GM21529 (cell line): Measurements from ENCODE around the gene KRT6B.

ENCODE experiments used
- ATAC-seq: cut with Tn5 transposase; IDR thresholded peaks from one replicate; pipeline ENCODE4 v1.9.1; 2021; ENCODE audit not compliant: unreplicated experiment

KRT6B gene

DNA sequence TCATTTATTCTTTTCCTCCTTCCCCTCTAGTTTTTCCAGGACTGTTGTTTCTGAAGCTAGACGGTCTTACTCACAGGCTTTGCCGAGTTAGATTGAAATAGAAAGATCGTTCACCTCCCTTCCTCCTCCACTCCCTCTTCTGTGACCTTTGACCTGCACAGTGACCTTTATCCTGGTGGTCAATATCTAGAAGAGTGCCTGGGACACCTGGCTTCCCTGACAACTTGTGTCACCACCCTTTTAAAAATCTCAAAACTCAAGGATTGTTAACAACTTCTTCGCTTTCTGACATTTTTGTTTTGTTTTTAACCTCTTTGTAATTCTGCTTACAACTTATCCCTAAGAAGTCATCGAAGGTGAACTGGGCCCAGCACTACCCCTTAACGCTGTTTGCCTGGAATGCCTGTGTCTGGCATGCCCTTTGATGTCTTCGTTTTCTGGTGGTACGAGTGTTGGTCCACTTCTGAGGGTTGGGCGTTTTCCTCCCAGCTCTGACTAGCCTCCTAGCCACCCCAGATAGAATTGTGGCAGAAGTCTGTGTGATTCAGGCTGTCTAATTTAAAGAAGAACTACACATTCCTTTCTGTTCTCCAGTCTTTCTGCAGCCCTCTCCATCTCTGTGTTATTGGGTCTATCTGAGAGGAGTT lies 15.0 kb downstream of the KRT6B start:
- ATAC-seq: no peak

DNA sequence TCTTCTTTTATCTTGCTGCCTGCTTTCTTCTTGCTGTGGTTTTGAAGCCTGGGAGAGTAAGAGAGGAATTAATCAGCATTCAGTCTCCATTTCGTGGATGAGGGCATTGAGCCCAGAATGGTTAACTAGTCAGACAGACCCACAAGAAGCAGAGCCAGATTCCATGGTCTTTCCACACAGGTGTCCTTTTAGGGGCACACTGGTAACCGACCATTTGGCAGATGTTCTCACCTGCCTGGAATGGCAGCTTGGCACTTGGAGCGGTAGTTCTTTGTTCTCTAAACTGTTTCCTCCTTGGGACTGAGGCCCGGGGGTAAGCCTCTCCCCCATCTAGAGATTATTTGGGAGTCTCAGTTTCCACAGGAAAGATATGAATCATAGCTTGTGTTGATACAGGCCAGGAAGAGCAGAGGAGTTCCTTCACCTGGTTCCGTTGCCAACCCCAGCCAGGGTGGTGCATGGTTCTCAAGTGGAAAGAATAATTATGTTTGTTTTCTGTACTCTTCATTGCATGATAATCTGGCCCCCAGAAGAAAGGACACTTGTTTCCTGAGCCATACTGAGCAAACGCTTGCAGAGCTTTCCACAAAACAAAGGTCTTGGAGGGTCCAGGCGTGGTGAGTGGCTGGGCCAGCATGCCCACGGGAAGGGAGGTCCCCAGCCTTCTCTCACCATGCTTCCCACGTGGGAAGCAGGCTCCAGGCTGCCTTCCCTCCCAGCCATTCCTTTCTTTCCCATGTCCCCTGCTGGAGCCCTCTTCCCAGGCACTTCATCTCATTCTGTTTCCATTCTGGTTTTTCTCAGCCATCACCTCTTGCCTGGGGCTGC lies 15.7 kb downstream of the KRT6B start:
- no peak for ATAC-seq

DNA sequence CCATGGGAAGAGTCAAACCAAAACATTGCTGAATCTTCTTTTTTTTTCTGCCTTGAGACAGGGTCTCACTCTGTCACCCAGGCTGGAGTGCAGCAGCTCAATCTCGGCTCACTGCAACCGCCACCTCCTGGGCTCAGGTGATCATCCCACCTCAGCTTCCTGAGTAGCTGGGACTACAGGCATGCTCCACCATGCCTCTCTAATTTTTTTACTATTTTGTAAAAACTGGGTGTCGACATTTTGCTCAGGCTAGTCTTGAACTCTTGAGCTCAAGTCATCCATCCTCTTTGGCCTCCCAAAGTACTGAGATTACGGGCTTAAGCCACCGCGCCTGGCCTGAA lies 16.3 kb downstream of the KRT6B start:
- ATAC-seq: no peak

DNA sequence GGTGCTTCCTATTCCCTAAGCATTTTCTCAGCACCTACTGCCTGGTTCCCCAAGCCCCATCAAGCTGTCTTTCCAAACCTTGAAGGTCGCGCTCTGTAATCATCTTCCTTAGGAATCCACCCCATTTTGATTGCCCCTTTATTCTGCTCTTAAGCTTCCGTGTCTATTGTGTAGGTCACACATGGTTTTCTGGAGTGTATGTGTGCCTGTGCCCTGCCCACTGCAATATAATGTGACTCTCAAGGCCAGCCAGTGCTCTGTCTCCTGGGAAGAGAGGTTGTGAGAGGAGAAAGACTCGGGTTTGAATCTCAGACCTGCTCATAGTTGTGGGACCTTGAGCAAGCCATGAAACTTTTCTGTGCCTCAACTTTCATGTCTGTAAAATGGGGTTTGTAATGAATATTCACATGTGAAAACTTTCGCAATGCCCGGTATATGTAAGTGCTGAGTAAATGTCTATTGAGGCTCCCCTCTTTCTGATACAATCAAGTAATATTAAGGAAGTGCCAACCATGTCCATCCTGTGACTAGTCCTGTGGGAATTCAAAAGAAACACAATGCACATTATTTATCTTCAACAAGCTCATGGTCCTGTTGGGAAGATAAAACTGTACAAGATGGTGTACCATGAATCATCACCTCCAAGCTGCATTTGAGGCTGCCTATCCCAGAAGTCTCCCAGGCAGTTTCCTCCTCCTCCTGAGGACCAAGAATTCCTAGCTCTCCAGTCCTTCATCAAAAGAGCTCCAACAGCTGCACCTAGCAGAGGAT lies 17.0 kb downstream of the KRT6B start:
- no peak for ATAC-seq

DNA sequence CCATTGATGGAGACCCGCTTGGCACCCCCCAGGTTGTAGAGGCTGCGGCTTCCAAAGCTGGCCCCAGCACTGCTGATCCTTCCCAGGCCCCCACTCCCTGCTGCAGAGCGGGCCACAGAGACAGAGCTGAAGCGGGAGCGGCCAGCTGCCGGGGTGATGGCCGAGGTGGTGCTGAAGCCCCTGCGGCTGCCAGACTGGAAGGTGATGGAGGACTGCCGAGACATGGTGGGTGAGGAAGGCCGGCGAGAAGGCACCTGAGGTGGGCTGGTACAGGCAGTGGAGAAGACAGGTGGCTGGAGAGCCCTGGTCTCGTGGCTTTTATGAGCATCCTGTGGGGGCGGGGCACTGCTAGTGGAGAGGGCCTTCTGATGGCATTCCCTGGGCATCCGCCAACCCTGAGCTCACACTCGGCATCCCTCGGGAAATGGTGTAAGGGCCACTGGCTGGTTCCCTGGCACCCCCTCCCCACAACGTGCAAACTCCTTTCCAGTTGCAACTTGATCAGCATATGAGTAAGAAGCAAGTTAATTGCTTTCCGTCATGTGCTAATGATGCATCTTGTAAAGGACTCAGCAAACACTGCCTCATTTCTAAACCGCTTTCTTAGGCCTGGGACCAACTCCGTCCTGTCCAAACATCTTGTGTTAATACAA lies 17.7 kb downstream of the KRT6B start, which contains the start of gene KRT75:
KRT75 (minus strand) TSS at position 291 of the 653 bp plus-strand sequence; CDS start at position 224, 67 bp downstream.
- ATAC-seq: no peak

DNA sequence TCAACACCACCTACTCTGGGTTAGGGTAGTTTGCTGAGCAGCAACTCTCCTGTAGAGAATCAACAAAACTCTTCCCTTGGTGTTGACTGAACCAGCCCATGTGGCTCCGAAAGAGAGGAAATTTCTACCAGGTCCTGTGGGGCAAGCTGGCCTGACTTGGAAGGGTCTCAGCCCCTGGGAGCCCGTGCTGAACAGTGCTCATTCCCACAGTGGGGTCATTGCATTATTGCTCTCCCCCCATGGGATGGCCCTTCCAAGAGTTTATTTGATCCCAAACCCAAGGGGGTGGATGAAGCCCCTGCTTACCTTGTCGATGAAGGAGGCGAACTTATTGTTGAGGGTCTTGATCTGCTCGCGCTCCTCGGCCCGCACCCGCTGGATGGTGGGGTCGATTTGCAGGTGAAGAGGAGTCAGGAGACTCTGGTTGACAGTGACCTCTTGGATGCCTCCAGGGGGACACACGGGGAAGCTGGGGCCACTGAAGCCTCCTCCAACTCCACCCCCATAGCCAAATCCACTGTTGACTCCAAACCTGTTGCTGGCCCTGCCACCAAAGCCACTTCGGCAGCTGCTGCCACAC lies 18.4 kb downstream of the KRT6B start:
- no peak for ATAC-seq

DNA sequence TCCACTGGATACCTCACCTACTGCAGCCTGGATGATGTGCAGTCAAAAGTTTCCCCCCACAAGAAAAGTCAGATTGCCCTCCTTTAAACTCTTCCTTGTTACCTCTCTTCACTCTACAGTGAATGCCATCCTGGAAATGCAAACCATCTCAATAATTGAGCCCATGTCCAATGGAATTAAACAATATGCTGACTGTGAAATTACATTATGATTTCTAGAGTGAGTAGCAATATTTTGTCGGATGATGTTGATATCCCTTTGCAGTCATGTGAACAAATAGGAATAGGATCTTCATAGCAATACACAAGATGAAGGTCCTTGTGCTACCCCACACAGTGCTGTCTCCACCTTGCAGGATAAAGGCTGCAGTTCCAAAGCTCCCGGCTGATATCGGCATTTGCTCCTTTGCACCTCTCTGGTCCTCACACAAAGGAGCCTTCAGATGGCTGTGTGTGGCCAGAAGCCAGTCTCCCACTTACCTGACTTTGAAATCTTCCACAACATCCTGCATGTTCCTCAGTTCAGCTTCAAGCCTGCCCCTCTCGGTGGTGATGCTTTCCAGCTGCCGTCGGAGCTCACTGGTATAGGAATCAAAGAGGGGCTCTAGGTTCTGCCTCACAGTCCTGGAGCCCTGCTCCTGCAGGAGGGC lies 19.3 kb downstream of the KRT6B start:
- ATAC-seq: no peak

DNA sequence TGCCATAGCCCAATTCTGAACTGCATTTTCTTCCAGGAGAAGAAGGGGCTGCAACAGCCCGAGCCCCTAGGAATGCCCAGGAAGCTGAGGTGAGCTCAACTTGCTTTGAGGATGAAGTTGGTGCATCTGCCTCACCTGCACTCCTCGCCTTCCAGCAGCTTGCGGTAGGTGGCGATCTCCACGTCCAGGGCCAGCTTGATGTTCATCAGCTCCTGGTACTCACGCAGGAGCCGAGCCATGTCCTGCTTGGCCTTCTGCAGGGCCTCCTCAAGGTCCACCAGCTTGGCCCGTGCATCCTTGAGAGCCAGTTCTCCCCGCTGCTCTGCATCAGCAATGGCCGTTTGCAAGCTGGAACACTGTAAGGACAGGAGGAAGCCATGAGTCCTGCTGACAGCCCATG lies 23.8 kb downstream of the KRT6B start:
- no peak for ATAC-seq

DNA sequence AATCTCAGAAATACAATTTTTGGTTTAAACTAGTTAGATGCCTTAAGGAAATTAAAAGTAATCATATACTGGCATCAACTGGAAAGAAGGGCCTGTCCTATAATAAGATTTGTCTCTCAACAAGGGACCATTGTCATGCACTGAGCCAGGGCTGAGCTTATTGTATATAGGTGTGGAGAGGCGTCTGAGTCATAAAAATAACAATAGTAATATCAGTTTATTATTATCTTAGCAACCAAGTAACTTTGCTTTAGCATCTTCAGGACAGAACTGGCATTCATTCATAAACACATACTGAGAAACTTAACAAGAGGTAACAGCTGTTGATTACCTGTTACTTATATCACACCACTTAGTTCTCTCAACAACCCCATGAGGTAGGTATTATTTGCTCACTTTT lies 24.9 kb downstream of the KRT6B start:
- ATAC-seq: no peak

DNA sequence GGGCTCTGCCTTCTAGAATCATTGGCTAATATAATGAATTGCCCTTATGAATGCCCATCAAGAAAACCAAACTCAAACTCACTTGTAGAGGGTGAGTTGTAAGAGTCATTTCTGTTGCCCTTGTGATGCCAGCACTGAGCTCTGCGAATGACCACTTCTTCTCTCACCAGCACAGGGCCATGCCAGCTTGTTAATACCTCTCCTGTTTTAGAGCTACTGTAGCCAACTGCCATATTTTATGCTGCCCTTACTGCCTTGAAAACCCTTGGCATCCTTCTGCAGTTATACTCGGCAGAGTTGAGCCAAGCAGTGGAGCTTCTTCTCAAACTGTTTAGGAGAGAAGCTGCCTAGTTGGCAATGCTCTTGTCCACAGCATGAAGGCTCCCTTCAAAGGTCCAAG lies 25.9 kb downstream of the KRT6B start:
- ATAC-seq: no peak

DNA sequence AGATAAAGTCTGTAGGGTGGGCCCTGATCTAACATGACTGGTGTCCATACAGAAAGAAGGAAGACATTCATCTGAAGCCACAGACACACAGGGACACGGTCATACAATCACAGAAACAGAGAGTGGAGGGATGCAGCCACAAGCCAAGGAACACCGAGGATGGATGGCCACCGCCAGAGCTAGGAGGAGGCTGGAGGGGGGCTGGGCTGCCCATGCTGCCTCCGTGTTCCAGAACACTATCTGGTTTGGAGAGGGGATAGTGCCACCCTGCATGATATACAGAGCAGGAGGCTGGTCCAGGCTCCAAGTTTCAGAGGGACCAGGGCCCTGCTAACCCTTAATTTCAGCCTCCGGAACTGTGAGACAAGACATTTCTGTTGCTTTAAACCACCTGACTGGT lies 26.5 kb downstream of the KRT6B start:
- no peak for ATAC-seq

DNA sequence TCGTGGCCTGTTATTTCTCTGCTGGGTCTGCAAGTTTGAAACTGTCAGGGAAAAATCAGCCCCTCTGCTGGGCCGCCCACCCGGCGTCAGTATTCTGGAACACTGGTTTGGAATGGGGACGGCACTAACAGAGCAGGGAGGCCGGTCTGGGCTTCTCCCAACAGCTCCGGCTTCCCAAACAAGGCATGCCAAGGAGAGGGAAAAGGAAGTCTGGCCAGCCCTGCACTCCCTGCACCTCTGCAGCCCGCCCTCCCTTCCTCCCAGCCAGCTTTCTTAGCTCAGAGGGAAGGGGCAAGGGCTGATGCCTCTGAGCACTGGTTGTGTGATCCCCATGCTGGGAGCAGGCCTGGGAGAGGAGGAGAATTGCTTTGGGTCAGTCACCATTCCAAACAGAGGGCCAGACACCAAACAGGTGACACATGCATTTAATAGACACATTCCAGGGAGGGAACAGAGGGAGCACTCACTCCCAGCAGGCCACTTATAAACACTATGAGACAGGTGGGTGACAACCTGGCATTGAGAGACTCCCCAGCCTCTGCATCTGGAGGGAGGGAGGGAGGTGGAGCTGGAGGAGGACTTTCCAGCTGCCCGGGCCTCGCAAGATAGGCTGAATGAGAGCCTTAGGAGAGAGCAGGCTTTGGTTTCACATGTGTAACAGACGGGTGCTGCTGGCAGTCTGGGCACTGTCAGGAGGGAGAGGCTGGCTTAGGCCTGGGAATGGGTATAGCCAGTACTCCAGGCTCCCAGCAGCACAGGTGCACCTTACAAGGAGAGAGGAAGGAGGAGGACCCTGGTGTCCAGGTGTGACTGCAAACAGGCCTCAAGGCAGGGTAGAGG lies 28.1 kb downstream of the KRT6B start:
- no peak for ATAC-seq

DNA sequence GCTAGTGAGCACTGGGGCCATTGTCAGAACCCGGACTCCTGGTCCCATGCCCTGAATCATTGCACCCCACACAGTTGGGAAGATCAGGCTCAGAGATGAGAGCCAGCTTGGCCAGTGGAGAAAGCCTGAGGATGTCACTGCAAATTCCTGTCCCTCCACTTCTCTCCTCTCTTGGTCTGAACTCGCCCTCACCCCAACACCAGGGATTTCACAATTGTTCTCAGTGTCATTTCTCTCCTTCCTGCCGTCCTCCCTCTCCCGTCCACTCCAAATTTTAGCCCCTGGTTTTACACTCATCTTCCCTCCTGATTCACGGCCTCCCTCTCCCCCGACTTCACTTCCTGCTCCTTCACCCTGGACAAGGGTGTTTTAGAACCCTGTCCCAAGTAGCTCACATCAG lies 28.9 kb downstream of the KRT6B start:
- ATAC-seq: no peak

DNA sequence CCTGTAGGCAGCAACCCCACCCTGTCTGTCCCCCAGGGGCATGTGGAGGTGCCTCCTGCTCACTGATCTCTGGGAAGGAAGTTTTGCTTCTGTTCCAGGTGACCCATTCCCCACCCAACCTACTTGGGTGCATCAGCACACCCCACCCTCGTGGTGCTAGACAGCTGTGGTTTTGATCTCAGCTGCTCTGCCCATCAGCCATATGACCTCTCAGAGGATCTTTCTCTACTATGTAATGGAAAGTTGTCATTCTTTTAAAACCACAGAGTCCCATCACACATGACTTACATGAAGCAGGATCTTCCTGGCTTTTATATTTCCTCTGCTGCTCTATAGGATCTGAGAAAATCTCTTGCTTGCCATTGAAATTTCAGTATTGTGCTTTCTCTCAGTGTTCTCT lies 32.3 kb downstream of the KRT6B start:
- no peak for ATAC-seq

DNA sequence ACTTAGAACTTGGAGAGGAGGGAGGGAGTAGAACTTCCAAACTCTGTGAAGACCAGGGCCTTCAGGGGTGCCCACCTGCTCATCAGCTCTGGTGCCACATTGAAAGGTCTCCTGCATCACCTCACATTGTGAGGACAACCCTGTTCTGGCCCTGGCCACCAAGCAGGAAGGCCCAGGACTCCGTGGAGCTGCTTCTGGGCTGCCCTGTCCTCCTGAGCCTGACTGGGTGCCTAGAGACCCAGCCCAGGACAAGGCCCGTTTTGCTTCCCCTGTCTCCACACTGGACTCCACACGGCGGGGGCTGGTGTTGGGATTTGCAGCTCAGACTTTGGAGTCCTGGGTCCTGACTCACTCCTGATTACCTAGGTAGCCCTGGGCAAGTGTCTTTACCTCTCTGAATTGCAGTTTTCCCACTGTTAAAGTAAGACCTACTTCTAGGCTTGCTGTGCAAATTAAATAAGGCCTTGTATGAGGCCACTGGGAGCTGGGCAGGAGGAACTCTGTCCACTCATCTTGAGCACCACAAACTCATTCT lies 33.3 kb downstream of the KRT6B start:
- no peak for ATAC-seq

DNA sequence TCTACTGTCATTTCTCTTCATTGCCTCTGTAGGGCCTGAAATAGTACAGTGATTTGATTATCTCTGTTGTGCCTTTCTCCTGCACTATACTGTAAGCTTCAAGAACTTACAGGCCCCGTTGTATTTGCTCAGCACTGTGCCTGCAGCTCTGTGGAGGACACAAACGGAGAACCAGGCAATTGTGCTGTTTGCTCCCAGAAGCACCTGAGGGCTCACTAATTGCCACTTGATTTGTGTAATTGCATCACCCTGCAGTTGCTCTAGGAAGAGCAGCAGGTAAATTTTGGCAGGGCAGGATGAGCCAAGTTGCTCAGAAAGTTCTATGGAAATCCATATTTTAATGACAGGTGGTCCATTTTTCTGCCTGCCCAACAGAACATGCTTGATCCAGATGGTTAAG lies 34.2 kb downstream of the KRT6B start:
- no peak for ATAC-seq

DNA sequence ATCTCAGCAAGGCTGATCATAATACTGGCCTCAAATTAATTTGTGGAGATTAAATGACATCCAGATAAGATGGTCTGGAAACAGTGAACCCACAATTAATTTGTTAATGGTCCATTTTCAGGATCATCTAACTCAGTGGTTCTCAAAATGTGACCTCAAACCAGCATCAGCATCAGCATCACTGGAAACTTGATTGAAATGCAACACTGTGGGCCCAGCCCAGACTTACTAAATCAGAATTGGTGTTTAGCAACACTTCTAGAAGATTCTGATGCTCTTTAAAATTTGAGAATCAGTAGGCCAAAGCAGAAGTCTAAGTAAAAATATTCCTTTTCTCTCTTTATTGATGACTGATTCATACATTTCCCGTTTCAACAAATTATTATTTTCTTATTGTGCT lies 35.2 kb downstream of the KRT6B start:
- no peak for ATAC-seq

DNA sequence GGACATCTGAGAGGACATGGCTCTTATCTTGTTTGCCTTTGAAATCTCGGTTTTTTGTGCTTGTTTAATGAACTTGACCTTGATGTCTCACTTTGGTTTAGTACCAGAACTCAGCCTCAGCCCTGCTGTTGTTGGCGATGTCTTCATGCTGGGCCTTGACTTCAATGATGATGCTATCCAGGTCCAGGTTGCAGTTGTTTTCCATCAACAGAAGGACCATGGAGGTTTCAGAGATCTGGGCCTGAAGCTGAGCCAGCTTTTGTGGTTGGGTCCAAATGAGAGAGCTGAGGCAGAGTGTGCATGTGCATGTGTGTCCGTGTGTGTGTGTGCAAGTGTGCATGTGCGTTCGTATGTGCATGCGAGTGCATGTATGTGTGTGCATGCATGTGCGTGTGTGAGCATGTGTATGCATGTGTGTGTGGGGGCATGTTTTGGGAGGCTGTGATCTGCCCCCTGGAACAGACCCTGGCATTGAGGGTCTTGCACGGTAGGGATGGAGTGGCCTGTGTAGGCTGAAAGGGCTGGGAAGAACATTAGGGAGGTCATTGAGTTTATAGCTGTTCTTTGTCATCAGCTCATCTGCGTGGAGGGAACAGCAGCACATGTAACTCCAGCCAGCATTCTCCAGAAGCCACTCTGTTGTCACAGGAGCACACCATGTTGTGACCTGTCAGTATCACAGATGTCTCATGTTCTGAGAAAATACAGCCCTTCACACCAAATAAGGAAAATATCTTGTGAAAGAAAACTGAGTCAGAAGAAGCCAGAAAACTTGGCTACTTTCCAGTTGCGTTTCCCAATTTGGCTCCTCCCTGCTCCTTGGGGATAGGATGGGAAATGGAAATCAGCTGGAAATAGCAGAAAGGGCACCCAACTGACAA lies 35.8 kb downstream of the KRT6B start:
- no peak for ATAC-seq
